CD14-positive monocyte (primary cell): ENCODE results near the gene MED7. TPM values are rescaled to one million over a fixed set of nuclear protein-coding genes. Genes with fewer than 3 reads are reported as not detected.

Source experiments
- DNase-seq, 3 donors: peaks; one replicate each; pipeline ENCODE4 v3.0.0-alpha.2; 2011 to 2022
- H2AFZ ChIP-seq: 2 replicates; pipeline ENCODE4 v1.6.0; 2012; ENCODE audit warnings: mild to moderate bottlenecking, low read depth, low read length, inconsistent platforms; ENCODE audit not compliant: insufficient read depth, poor library complexity, severe bottlenecking
- H3K27ac ChIP-seq, 2 donors: 1 replicate in 1 of 2; 2 replicates in 1 of 2; pipeline ENCODE4 v1.5.1; 2012 to 2013; ENCODE audit warnings: low read length in 2 of 2, control low read depth in 1 of 2, inconsistent platforms in 1 of 2, low read depth in 1 of 2, mild to moderate bottlenecking in 1 of 2
- H3K27me3 ChIP-seq, 2 donors: one replicate each; pipeline versions ENCODE4 v1.6.0 to v1.6.1; 2011 to 2013; ENCODE audit warnings: low read length in 2 of 2; ENCODE audit not compliant: control insufficient read depth in 2 of 2, insufficient read depth in 2 of 2
- H3K36me3 ChIP-seq, 2 donors: replicated peaks in 1 of 2; 1 replicate in 1 of 2; 2 replicates in 1 of 2; pipeline versions ENCODE4 v1.5.1 to v1.6.1; 2012 to 2013; ENCODE audit warnings: low read length in 2 of 2, control low read depth in 1 of 2, inconsistent platforms in 1 of 2, mild to moderate bottlenecking in 1 of 2; ENCODE audit not compliant: insufficient read depth in 2 of 2, control insufficient read depth in 1 of 2
- H3K4me1 ChIP-seq, 2 donors: 1 replicate in 1 of 2; 2 replicates in 1 of 2; pipeline versions ENCODE4 v1.5.1 to v1.6.1; 2012 to 2013; ENCODE audit warnings: low read length in 2 of 2, control low read depth in 1 of 2, inconsistent platforms in 1 of 2, mild to moderate bottlenecking in 1 of 2, moderate library complexity in 1 of 2; ENCODE audit not compliant: insufficient read depth in 2 of 2, control insufficient read depth in 1 of 2
- H3K4me2 ChIP-seq: replicated peaks from 2 replicates; pipeline ENCODE3; 2012; ENCODE audit warnings: low read length, moderate library complexity, mild to moderate bottlenecking; ENCODE audit not compliant: poor library complexity, severe bottlenecking; ENCODE audit errors: extremely low read depth
- H3K4me3 ChIP-seq, 3 experiments: fragments of 200-600 bp in 1 of 3; sonication (generic) in 1 of 3; replicated peaks in 1 of 3; 1 replicate in 2 of 3; 2 replicates in 1 of 3; pipeline ENCODE4 v1.5.1; 2011 to 2013; ENCODE audit warnings: low read length in 3 of 3, mild to moderate bottlenecking in 3 of 3, control low read depth in 2 of 3, low read depth in 2 of 3, inconsistent platforms in 1 of 3, moderate library complexity in 1 of 3
- H3K79me2 ChIP-seq: 2 replicates; pipeline ENCODE4 v1.6.0; 2012; ENCODE audit warnings: mild to moderate bottlenecking, control low read depth, inconsistent platforms, low read length, moderate library complexity; ENCODE audit not compliant: insufficient read depth
- H3K9ac ChIP-seq: 2 replicates; pipeline ENCODE4 v1.6.0; 2017; ENCODE audit warnings: low read length, mild to moderate bottlenecking; ENCODE audit not compliant: insufficient read depth, poor library complexity, severe bottlenecking
- H3K9me3 ChIP-seq, 2 donors: replicated peaks in 1 of 2; 1 replicate in 1 of 2; 2 replicates in 1 of 2; pipeline versions ENCODE4 v1.5.1 to v1.6.1; 2012 to 2013; ENCODE audit warnings: low read length in 2 of 2, control low read depth in 1 of 2; ENCODE audit not compliant: control insufficient read depth in 1 of 2, insufficient read depth in 1 of 2
- H4K20me1 ChIP-seq: 2 replicates; pipeline ENCODE4 v1.6.0; 2012; ENCODE audit warnings: mild to moderate bottlenecking, low read length, control low read depth, moderate library complexity; ENCODE audit not compliant: insufficient read depth
- H3K27ac Mint-ChIP-seq, 7 donors: one replicate each; pipeline ENCODE4 v1.8.0; 2020; ENCODE audit warnings: mild to moderate bottlenecking in 7 of 7, mixed read lengths in 7 of 7, moderate library complexity in 6 of 7, inconsistent platforms in 2 of 7
- H3K27me3 Mint-ChIP-seq, 3 donors: one replicate each; pipeline ENCODE4 v1.8.0; 2021 to 2022; ENCODE audit warnings: low read depth in 3 of 3, mild to moderate bottlenecking in 3 of 3, mixed read lengths in 3 of 3, moderate library complexity in 3 of 3, inconsistent platforms in 1 of 3
- H3K36me3 Mint-ChIP-seq, 2 donors: one replicate each; pipeline ENCODE4 v1.8.0; 2020; ENCODE audit warnings: mixed read lengths in 2 of 2, inconsistent platforms in 1 of 2, mild to moderate bottlenecking in 1 of 2
- H3K4me1 Mint-ChIP-seq: one replicate; pipeline ENCODE4 v1.8.0; 2020; ENCODE audit warnings: mild to moderate bottlenecking, mixed read lengths
- H3K4me3 Mint-ChIP-seq, 2 donors: one replicate each; pipeline ENCODE4 v1.8.0; 2020; ENCODE audit warnings: mild to moderate bottlenecking in 2 of 2, mixed read lengths in 2 of 2, moderate library complexity in 1 of 2
- H3K9me3 Mint-ChIP-seq, 7 donors: one replicate each; pipeline ENCODE4 v1.8.0; 2020 to 2022; ENCODE audit warnings: mixed read lengths in 7 of 7, mild to moderate bottlenecking in 6 of 7, moderate library complexity in 6 of 7, inconsistent platforms in 2 of 7
- CTCF ChIP-seq: fragments of 200-600 bp; IDR thresholded peaks from one replicate; pipeline ENCODE4 v1.8.0; 2022; ENCODE audit warnings: antibody characterized with exemption, mild to moderate bottlenecking
- WGBS: methylation state at CpG from one replicate; pipeline ENCODE4 v1.1.5; 2013; ENCODE audit warnings: missing lambda C conversion rate; ENCODE audit not compliant: insufficient coverage; 5-methylcytosine and 5-hydroxymethylcytosine counted together
- intact Hi-C, 2 donors: fragments of 100-400 bp; cut with micrococcal nuclease; formaldehyde crosslinking; loops; one replicate each; pipeline versions ENCODE4 v1.15.0 to v1.15.1; 2023
- polyA plus RNA-seq, 3 donors: library from polyadenylated mRNA; depleted of rRNA in 1 of 3; unstranded in 2 of 3; stranded (reverse) in 1 of 3; fragments of 300-500 nt in 2 of 3; fragments of >200 nt in 1 of 3; fragmentation: Illumina TruSeq in 2 of 3; gene quantifications; 1 replicate in 2 of 3; 2 replicates in 1 of 3; pipeline ENCODE4 v1.2.3, GENCODE V29; 2012 to 2021

The MED7 gene
- polyA plus RNA-seq, 3 donors: 5.9 to 13.0 (median 11.9) TPM

DNA sequence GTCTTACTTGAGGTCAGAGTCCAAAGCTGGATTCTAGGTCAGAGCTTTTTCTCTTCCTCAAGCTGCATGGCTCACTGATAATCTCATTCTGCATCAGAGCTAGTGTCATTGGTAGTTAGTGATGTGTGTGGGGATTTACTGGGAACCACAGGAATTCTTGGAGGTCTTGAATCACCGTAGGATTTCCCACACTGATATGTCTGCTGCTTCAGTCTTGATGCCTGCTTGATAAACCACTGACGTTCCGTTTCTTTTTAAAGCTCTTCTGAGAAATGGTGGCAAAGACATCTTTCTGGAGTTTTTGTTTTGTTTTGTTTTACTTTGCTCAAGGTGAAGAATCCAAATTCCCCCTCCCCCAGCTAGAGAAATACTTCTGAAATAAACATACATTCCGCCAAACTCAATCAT, 24.6 kb upstream of the MED7 start:
- Mint-ChIP-seq H3K4me1 (no peaks in the 10 kb centered on the region), H3K27ac (no peak overlapping the region), H3K4me3 (no peak overlapping the region), H3K36me3 (no peaks in the 10 kb centered on the region), H3K27me3 (peaks cover 4 to 10% (median 5%) of the 10 kb centered on the region in 3 donors), H3K9me3 (peaks cover 3 to 14% (median 6%) of the 10 kb centered on the region in 7 donors)
- peaks cover 0 to 3% of the 10 kb centered on the region in 2 donors for H3K9me3 ChIP-seq
- H3K27me3 ChIP-seq: no peaks in the 10 kb centered on the region
- no peaks in the 10 kb centered on the region for H4K20me1 ChIP-seq
- DNase-seq: no peak
- no peak for TF ChIP-seq CTCF
- no peak overlapping the region for H3K27ac ChIP-seq
- H3K4me2 ChIP-seq: no peak overlapping the region
- no peaks in the 10 kb centered on the region for H3K79me2 ChIP-seq
- H2AFZ ChIP-seq: no peak overlapping the region
- no peaks in the 10 kb centered on the region for H3K36me3 ChIP-seq
- H3K4me1 ChIP-seq: no peaks in the 10 kb centered on the region
- 83% methylated on average over 1 of the region's 4 CpGs for WGBS
- no peak overlapping the region for H3K4me3 ChIP-seq
- no peak overlapping the region for H3K9ac ChIP-seq
- intact Hi-C loops: no loop called here

DNA sequence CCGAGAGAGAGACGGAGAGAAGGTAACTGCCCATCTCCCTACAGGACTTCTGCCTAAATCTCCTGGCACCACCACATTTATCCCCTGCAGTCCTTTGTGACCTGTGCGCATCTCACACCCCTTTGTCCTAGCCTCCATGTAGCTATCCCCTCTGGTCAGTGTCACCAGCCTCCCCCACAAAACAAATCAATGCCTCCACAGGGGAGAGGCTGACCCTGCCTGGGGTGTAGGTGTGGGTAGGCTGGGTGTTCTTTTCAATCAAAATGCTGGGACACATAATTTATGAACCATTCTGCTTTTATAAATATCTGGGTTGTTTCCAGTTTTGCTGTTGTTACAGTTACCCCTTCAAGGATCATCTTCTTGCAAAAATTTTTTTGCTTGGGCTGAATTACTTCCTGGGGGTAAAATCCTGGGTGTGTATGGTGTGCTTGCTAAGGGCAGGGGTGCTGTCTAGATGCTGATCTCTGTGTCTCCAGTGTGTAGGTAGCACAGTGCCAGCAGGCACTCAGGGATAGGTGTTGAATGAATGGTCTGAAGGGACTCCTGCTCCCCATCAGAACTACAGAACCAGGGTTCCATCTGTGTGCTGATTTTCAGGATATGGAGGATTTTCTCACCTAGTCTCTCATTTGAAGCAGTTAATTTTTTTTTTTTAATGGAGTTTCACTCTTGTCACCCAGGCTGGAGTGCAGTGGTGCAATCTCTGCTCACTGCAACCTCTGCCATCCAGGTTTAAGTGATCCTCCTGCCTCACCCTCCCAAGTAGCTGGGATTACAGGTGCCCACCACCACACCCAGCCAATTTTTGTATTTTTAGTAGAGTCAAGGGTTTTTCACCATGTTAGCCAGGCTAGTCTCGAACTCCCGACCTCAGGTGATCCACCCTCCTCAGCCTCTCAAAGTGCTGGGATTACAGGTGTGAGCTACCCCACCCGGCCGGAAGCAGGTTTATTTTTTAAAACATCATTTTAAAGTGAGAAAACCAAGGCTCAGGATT, 23.8 kb upstream of the MED7 start, which contains the start of gene GARIN3:
Gene GARIN3 (minus strand): TSS at position 51 of the 1,000 bp plus-strand sequence. CDS start 96 bp downstream, outside the sequence.
- Histone ChIP-seq H3K27ac (no peak within 1 kb of the TSS), H3K9ac (no peak within 1 kb of the TSS), H3K36me3 (no peaks in the 10 kb centered on the region), H3K79me2 (no peaks in the 10 kb centered on the region), H3K27me3 (no peaks in the 10 kb centered on the region), H3K4me1 (no peaks in the 10 kb centered on the region), H3K4me2 (no peak within 1 kb of the TSS), H3K9me3 (peaks cover 0 to 3% of the 10 kb centered on the region in 2 donors), H2AFZ (no peak within 1 kb of the TSS), H3K4me3 (no peak within 1 kb of the TSS), H4K20me1 (no peaks in the 10 kb centered on the region)
- WGBS: 87% methylated on average over 2 of the region's 7 CpGs
- intact Hi-C loops: no loop called here
- DNase-seq: no peak
- no peaks in the 10 kb centered on the region for H3K36me3 Mint-ChIP-seq
- H3K4me1 Mint-ChIP-seq: no peaks in the 10 kb centered on the region
- peaks cover 3 to 14% (median 6%) of the 10 kb centered on the region in 7 donors for H3K9me3 Mint-ChIP-seq
- no peak within 1 kb of the TSS for H3K27ac Mint-ChIP-seq
- peaks cover 4 to 10% (median 5%) of the 10 kb centered on the region in 3 donors for H3K27me3 Mint-ChIP-seq
- TF ChIP-seq CTCF: no peak
- no peak within 1 kb of the TSS for H3K4me3 Mint-ChIP-seq
